ENCODE data around the gene ING5.

GRCh38 chr2:241738040-241738686 is 36.3 kb downstream of the ING5 start:
- TF ChIP-seq CTCF (IDR thresholded peaks at IDR 0.05 in 4 of 5, conservative IDR thresholded peaks at IDR 0.05 in 1 of 5) (no peak), POLR2A (IDR thresholded peaks at IDR 0.05) (no peak)

All from gastrocnemius medialis (tissue), 4 donors.